Osteoblast (primary cell): ENCODE data around the gene CHRNA4. TPM values are rescaled to one million over a fixed set of nuclear protein-coding genes. Genes with fewer than 3 reads are reported as not detected.

Experiments
- DNase-seq: peaks from one replicate; pipeline ENCODE4 v3.0.0; 2011; ENCODE audit warnings: low spot score, mixed read lengths; ENCODE audit not compliant: insufficient read length; ENCODE audit errors: missing footprints
- H2AFZ ChIP-seq: 2 replicates; pipeline ENCODE4 v1.6.0; 2011; ENCODE audit warnings: mild to moderate bottlenecking, low read length
- H3K27ac ChIP-seq: 2 replicates; pipeline ENCODE4 v1.5.1; 2011; ENCODE audit warnings: mild to moderate bottlenecking, low read depth, low read length, moderate library complexity
- H3K27me3 ChIP-seq: 2 replicates; pipeline ENCODE4 v1.6.0; 2012; ENCODE audit warnings: mild to moderate bottlenecking, control low read depth, inconsistent platforms, low read length, moderate library complexity; ENCODE audit not compliant: insufficient read depth
- H3K36me3 ChIP-seq: 2 replicates; pipeline ENCODE4 v1.5.1; 2011; ENCODE audit warnings: mild to moderate bottlenecking, low read length, control low read depth, moderate library complexity; ENCODE audit not compliant: insufficient read depth
- H3K4me1 ChIP-seq: 2 replicates; pipeline ENCODE4 v1.5.1; 2011; ENCODE audit warnings: mild to moderate bottlenecking, low read length, control low read depth, moderate library complexity; ENCODE audit not compliant: insufficient read depth
- H3K4me2 ChIP-seq: 2 replicates; pipeline ENCODE4 v1.6.0; 2011; ENCODE audit warnings: mild to moderate bottlenecking, low read length; ENCODE audit not compliant: insufficient read depth
- H3K4me3 ChIP-seq: fragments of 200-600 bp; sonication (generic); 3 replicates; pipeline ENCODE4 v1.5.1; 2012; ENCODE audit warnings: mild to moderate bottlenecking, low read length, inconsistent platforms; ENCODE audit not compliant: insufficient read depth
- H3K79me2 ChIP-seq: 2 replicates; pipeline ENCODE4 v1.6.0; 2012; ENCODE audit warnings: mild to moderate bottlenecking, low read length, control low read depth, inconsistent platforms; ENCODE audit not compliant: insufficient read depth
- H3K9me3 ChIP-seq: 2 replicates; pipeline ENCODE4 v1.5.1; 2011; ENCODE audit warnings: low read depth, low read length, control low read depth
- H4K20me1 ChIP-seq: 2 replicates; pipeline ENCODE4 v1.6.0; 2012; ENCODE audit warnings: mild to moderate bottlenecking, low read length, control low read depth; ENCODE audit not compliant: insufficient read depth
- CTCF ChIP-seq: IDR thresholded peaks from 2 replicates; pipeline ENCODE4 v1.5.1; 2011; ENCODE audit warnings: mild to moderate bottlenecking, low read depth, low read length, moderate library complexity; ENCODE audit errors: extremely low read depth
- total RNA-seq: library from RNA; depleted of rRNA; stranded (reverse); fragments of >200 nt; gene quantifications from 2 replicates; pipeline ENCODE4 v1.2.3, GENCODE V29; 2012

The CHRNA4 gene
- total RNA-seq, 1 donor = not detected

GRCh38 chr20:63350196-63350595 is 11.0 kb downstream of the CHRNA4 start:
- no peak for TF ChIP-seq CTCF
- Histone ChIP-seq H3K4me3 (no peak overlapping the region), H3K4me2 (no peak overlapping the region), H3K4me1 (no peaks in the 10 kb centered on the region), H3K36me3 (no peaks in the 10 kb centered on the region), H3K9me3 (no peaks in the 10 kb centered on the region), H2AFZ (no peak overlapping the region), H3K79me2 (no peaks in the 10 kb centered on the region), H4K20me1 (no peaks in the 10 kb centered on the region), H3K27ac (no peak overlapping the region), H3K27me3 (no peaks in the 10 kb centered on the region)
- no peak for DNase-seq

GRCh38 chr20:63349516-63349895 is 11.6 kb downstream of the CHRNA4 start:
- Histone ChIP-seq H3K9me3 (no peaks in the 10 kb centered on the region), H3K36me3 (no peaks in the 10 kb centered on the region), H3K4me3 (no peak overlapping the region), H3K4me2 (no peak overlapping the region), H2AFZ (no peak overlapping the region), H3K79me2 (no peaks in the 10 kb centered on the region), H3K4me1 (no peaks in the 10 kb centered on the region), H3K27me3 (no peaks in the 10 kb centered on the region), H4K20me1 (no peaks in the 10 kb centered on the region), H3K27ac (no peak overlapping the region)
- no peak for DNase-seq
- no peak for TF ChIP-seq CTCF

- H4K20me1 ChIP-seq = no peaks in the 10 kb centered on the region
- H2AFZ ChIP-seq = no peak overlapping the region
- no peak overlapping the region for H3K27ac ChIP-seq
- H3K27me3 ChIP-seq = peaks cover under 1% of the 10 kb centered on the region
- H3K9me3 ChIP-seq = no peaks in the 10 kb centered on the region
- no peaks in the 10 kb centered on the region for H3K36me3 ChIP-seq
- no peaks in the 10 kb centered on the region for H3K4me1 ChIP-seq
- no peak for DNase-seq
- no peak for TF ChIP-seq CTCF
- no peak overlapping the region for H3K4me2 ChIP-seq
- no peaks in the 10 kb centered on the region for H3K79me2 ChIP-seq
- no peak overlapping the region for H3K4me3 ChIP-seq
Measured at GRCh38 chr20:63348828-63349515, 12.2 kb downstream of the CHRNA4 start.

- DNase-seq = no peak
- Histone ChIP-seq H3K79me2 (no peaks in the 10 kb centered on the region), H3K4me3 (no peak overlapping the region), H3K4me2 (no peak overlapping the region), H3K4me1 (no peaks in the 10 kb centered on the region), H2AFZ (no peak overlapping the region), H3K9me3 (no peaks in the 10 kb centered on the region), H3K27me3 (peaks cover 8% of the 10 kb centered on the region), H3K27ac (no peak overlapping the region), H4K20me1 (no peaks in the 10 kb centered on the region), H3K36me3 (no peaks in the 10 kb centered on the region)
- TF ChIP-seq CTCF = no peak
Measured at GRCh38 chr20:63347950-63348827, 13.0 kb downstream of the CHRNA4 start.
